Measurements from ENCODE around the gene MINDY4B. TPM values are rescaled to one million over a fixed set of nuclear protein-coding genes. Genes with fewer than 3 reads are reported as not detected.

Gene MINDY4B
- total RNA-seq, 1 donor from 2014 or later: not detected

DNA sequence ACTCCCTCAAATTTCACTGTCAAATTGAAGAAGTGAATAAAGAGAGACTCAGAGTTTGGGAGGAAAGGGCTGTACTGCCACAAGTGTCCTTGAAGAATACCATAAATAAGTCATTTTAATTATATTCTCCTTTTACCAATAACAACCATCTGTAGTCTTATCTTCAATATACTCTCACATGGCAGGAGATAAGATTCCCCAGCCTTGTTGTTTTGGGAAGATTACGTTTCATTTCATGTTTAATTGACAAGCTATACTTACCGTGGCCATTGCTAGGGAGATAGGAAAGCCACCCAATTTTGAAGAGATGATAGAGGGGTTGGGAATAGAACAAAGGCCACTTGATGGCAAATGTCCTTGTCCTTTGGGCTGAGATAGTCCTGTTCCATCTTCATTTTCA, 2.3 kb downstream of the MINDY4B start:
- Mint-ChIP-seq H3K27me3 (ENCODE audit: low read depth) (peaks cover 4% of the 10 kb centered on the region), H3K4me1 (no peaks in the 10 kb centered on the region), H3K4me3 (no peak overlapping the region), H3K27ac (ENCODE audit: unreplicated experiment) (no peak overlapping the region), H3K9me3 (no peaks in the 10 kb centered on the region), H3K36me3 (ENCODE audit: low read depth) (no peaks in the 10 kb centered on the region)
- no peak for DNase-seq (ENCODE audit: low read depth, low spot score)
- no peak for TF ChIP-seq CTCF (conservative IDR thresholded peaks at IDR 0.05)

- Mint-ChIP-seq H3K4me1 (no peaks in the 10 kb centered on the region), H3K9me3 (no peaks in the 10 kb centered on the region), H3K27ac (ENCODE audit: unreplicated experiment) (no peak overlapping the region), H3K4me3 (no peak overlapping the region), H3K36me3 (ENCODE audit: low read depth) (no peaks in the 10 kb centered on the region), H3K27me3 (ENCODE audit: low read depth) (peaks cover 4% of the 10 kb centered on the region)
- no peak for DNase-seq (ENCODE audit: low read depth, low spot score)
- TF ChIP-seq CTCF (conservative IDR thresholded peaks at IDR 0.05): no peak
These were observed 3.4 kb downstream of the MINDY4B start for GRCh38 chr3:150901793-150902192.

GRCh38 chr3:150899141-150899540, 6.1 kb downstream of the MINDY4B start:
- no peak for TF ChIP-seq CTCF (conservative IDR thresholded peaks at IDR 0.05)
- Mint-ChIP-seq H3K27me3 (ENCODE audit: low read depth) (peaks cover 2% of the 10 kb centered on the region), H3K4me3 (no peak overlapping the region), H3K27ac (ENCODE audit: unreplicated experiment) (peak overlapping the region; percentile 84), H3K4me1 (no peaks in the 10 kb centered on the region), H3K9me3 (no peaks in the 10 kb centered on the region), H3K36me3 (ENCODE audit: low read depth) (no peaks in the 10 kb centered on the region)
- no peak for DNase-seq (ENCODE audit: low read depth, low spot score)

DNA sequence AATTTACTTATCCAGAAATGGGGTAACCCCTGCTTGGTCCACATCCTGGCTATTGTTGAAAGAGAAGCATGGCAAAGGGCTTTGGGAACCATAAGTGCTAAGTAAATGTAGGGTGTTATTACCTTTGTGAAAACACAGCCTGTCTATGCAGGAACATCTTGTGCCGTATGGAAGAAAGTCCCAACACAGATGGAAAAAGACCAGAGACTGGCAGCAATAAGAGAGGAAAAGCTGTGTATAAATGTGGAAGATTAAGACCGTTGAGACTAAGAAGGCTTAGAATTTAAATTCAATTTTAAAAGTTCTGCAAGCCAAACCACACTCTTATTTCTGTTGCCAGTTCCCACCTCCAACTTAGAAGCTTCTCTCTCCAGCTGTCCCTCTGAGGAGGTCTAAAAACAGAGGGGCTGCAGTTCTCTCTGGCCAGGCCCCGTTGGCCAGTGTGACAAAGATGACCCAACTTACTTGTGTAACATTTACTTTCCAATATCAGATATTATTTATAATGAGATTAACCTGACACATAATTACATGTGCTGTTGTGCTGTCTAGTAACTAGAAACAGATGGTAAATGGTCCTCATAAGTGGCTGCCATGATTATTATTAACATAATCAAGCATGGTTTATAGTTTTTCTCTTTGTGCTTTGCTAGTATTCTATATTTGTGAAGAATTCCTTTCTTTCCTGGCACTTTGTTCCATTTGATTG, 7.0 kb downstream of the MINDY4B start:
- no peak for DNase-seq (ENCODE audit: low read depth, low spot score)
- no peak overlapping the region for H3K27ac Mint-ChIP-seq (ENCODE audit: unreplicated experiment)
- H3K27me3 Mint-ChIP-seq (ENCODE audit: low read depth): peaks cover 2% of the 10 kb centered on the region
- no peaks in the 10 kb centered on the region for H3K9me3 Mint-ChIP-seq
- H3K4me3 Mint-ChIP-seq: no peak overlapping the region
- TF ChIP-seq CTCF (conservative IDR thresholded peaks at IDR 0.05): no peak
- no peaks in the 10 kb centered on the region for H3K4me1 Mint-ChIP-seq
- no peaks in the 10 kb centered on the region for H3K36me3 Mint-ChIP-seq (ENCODE audit: low read depth)

DNA sequence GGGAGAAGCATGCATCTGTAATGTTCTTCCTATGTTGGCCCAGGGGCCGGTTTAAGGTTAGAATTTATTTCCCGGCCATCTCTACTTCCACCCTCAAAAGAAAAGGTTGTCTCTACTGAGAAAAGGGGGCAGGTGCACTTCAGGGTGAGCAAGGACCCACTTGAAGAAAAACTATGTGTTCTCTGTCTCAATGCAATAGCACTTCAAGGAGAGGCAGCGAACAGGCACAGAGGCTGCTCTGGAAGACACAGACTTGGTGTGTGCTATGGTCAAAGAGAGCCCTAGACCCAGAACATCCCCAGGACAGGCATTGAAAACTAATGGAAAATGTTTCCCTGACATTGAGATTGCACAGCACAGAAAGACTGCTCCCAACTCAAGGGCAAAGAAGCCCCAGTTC, 7.6 kb downstream of the MINDY4B start:
- no peak for DNase-seq (ENCODE audit: low read depth, low spot score)
- Mint-ChIP-seq H3K9me3 (no peaks in the 10 kb centered on the region), H3K4me1 (no peaks in the 10 kb centered on the region), H3K27me3 (ENCODE audit: low read depth) (no peaks in the 10 kb centered on the region), H3K36me3 (ENCODE audit: low read depth) (no peaks in the 10 kb centered on the region), H3K4me3 (no peak overlapping the region), H3K27ac (ENCODE audit: unreplicated experiment) (no peak overlapping the region)
- TF ChIP-seq CTCF (conservative IDR thresholded peaks at IDR 0.05): no peak

Measured in neural crest cell (in vitro differentiated cells).